Measurements from ENCODE around the gene MAP2K5. TPM values are rescaled to one million over a fixed set of nuclear protein-coding genes. Genes with fewer than 3 reads are reported as not detected.
A peak's percentile ranks its signal among the peaks of the same experiment; 100 is the strongest.

Gene MAP2K5
- total RNA-seq: 25.5 TPM
- long read RNA-seq, transcript MAP2K5-201 (22 exons, 2,347 nt): major isoform, 13 of 37 reads
- long read RNA-seq, partial matches to known transcripts: 4 of 37 reads
- long read RNA-seq, other reads (novel, unspliced or antisense): 17 of 37 reads

- peak; percentile 94 to 98 for ATAC-seq
- Histone ChIP-seq H3K27ac (peak within 1 kb of the TSS; percentile 89), H3K27me3 (ENCODE audit: low read depth) (no peaks in the 10 kb centered on the region), H3K36me3 (peaks cover 11% of the 10 kb centered on the region), H3K4me1 (peaks cover 29% of the 10 kb centered on the region), H3K9me3 (no peaks in the 10 kb centered on the region), H3K4me3 (peak within 1 kb of the TSS; percentile 92)
- no peak for TF ChIP-seq CTCF (IDR thresholded peaks at IDR 0.05)
- peak; percentile 92 for DNase-seq
- intact Hi-C loops (cut with DNase I): no loop called here
Measured at GRCh38 chr15:67542420-67543347, at the start of gene MAP2K5. Gene MAP2K5, plus strand, starts transcription at chr15:67542703. Its CDS starts 633 bp downstream, at chr15:67543336.

- TF ChIP-seq CTCF (IDR thresholded peaks at IDR 0.05): no peak
- H3K27ac ChIP-seq: no peak overlapping the region
- no peak overlapping the region for H3K4me3 ChIP-seq
- no peaks in the 10 kb centered on the region for H3K36me3 ChIP-seq
- intact Hi-C loops (cut with DNase I): no loop called here
- no peaks in the 10 kb centered on the region for H3K27me3 ChIP-seq (ENCODE audit: low read depth)
- H3K4me1 ChIP-seq: no peaks in the 10 kb centered on the region
- no peak for DNase-seq
- ATAC-seq: no peak
- no peaks in the 10 kb centered on the region for H3K9me3 ChIP-seq
Measured at GRCh38 chr15:67495585-67495984, 46.9 kb upstream of the MAP2K5 start.

GRCh38 chr15:67501177-67501835, 41.2 kb upstream of the MAP2K5 start:
- H3K27ac ChIP-seq: peak overlapping the region; percentile 32
- TF ChIP-seq CTCF (IDR thresholded peaks at IDR 0.05): peak; percentile 26
- no peaks in the 10 kb centered on the region for H3K36me3 ChIP-seq
- no peak for DNase-seq
- peak in 1 of 2 donors; percentile 66 for ATAC-seq
- H3K4me1 ChIP-seq: peaks cover 19% of the 10 kb centered on the region
- no peaks in the 10 kb centered on the region for H3K27me3 ChIP-seq (ENCODE audit: low read depth)
- H3K4me3 ChIP-seq: peak overlapping the region; percentile 27
- no peaks in the 10 kb centered on the region for H3K9me3 ChIP-seq
- intact Hi-C loops (cut with DNase I): no loop called here

GRCh38 chr15:67501836-67502461, 40.6 kb upstream of the MAP2K5 start:
- H3K4me1 ChIP-seq: peaks cover 19% of the 10 kb centered on the region
- H3K36me3 ChIP-seq: no peaks in the 10 kb centered on the region
- H3K9me3 ChIP-seq: no peaks in the 10 kb centered on the region
- intact Hi-C loops (cut with DNase I): no loop called here
- H3K4me3 ChIP-seq: peak overlapping the region; percentile 27
- H3K27me3 ChIP-seq (ENCODE audit: low read depth): no peaks in the 10 kb centered on the region
- no peak for TF ChIP-seq CTCF (IDR thresholded peaks at IDR 0.05)
- ATAC-seq: peak in 1 of 2 donors; percentile 35
- DNase-seq: no peak
- peak overlapping the region; percentile 32 for H3K27ac ChIP-seq

- Histone ChIP-seq H3K9me3 (no peaks in the 10 kb centered on the region), H3K36me3 (no peaks in the 10 kb centered on the region), H3K4me1 (peaks cover 19% of the 10 kb centered on the region), H3K4me3 (no peak overlapping the region), H3K27me3 (ENCODE audit: low read depth) (no peaks in the 10 kb centered on the region), H3K27ac (no peak overlapping the region)
- intact Hi-C loops (cut with DNase I): no loop called here
- no peak for TF ChIP-seq CTCF (IDR thresholded peaks at IDR 0.05)
- DNase-seq (no peak), ATAC-seq (no peak)
Measured at GRCh38 chr15:67504056-67504455, 38.4 kb upstream of the MAP2K5 start.
